ENCODE measurements around the gene CEP44.
"Not testable (repeated sequence)": the region's sequence is repeated elsewhere in the genome, so short reads cannot be mapped to it uniquely, and the experiment has no call there.

Gene CEP44

DNA sequence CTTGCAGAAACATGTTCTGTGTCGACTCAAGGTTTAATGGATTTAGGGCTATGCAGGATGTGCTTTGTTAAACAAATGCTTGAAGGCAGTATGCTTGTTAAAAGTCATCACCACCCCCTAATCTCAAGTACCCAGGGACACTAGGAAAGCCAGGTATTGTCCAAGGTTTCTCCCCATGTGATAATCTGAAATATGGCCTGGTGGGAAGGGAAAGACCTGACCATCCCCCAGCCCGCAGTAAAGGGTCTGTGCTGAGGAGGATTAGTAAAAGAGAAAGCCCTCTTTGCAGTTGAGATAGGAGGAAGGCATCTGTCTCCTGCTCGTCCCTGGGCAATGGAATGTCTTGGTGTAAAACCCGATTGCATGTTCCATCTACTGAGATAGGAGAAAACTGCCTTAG lies 96.5 kb downstream of the CEP44 start:
- H3K27me3 ChIP-seq (ENCODE audit: control insufficient read depth, insufficient read depth, low read length); H3K4me1 ChIP-seq (ENCODE audit: control insufficient read depth, insufficient read depth, low read length): not testable (repeated sequence)

GRCh38 chr4:174380699-174381439 lies 97.2 kb downstream of the CEP44 start:
- Histone ChIP-seq H3K4me1 (ENCODE audit: control insufficient read depth, insufficient read depth, low read length) (no peaks in the 10 kb centered on the region), H3K36me3 (ENCODE audit: control insufficient read depth, insufficient read depth, low read length) (no peaks in the 10 kb centered on the region), H3K27ac (ENCODE audit: low read depth, low read length) (no peak overlapping the region), H3K9ac (ENCODE audit: low read length) (no peak overlapping the region), H3K27me3 (ENCODE audit: control insufficient read depth, insufficient read depth, low read length) (no peaks in the 10 kb centered on the region), H3K4me3 (ENCODE audit: low read length) (no peak overlapping the region)

More for the DNA sequence above, 96.5 kb downstream of the CEP44 start:
- not testable (repeated sequence) for H3K36me3 ChIP-seq (ENCODE audit: control insufficient read depth, insufficient read depth, low read length); H3K9ac ChIP-seq (ENCODE audit: low read length); H3K27ac ChIP-seq (ENCODE audit: low read depth, low read length); H3K4me3 ChIP-seq (ENCODE audit: low read length)

DNA sequence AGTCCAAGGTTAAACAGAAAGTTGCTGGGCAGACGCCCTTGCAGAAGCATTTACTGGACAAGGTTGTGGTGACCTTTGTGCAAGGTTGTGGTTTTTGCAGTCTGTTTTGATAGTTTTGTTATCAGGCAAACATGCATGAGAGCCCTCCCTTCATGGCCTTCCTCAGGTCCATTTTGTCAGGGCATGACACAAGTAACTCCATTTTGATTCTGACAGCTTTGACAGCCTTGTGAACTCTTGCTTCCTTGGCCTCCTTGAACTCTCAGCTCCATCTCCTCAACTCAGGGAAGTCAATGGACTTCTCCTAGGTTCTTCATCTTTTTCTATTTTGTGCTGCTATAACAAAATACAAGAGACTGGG lies 97.7 kb downstream of the CEP44 start:
- H3K4me1 ChIP-seq (ENCODE audit: control insufficient read depth, insufficient read depth, low read length), result no peaks in the 10 kb centered on the region
- no peak overlapping the region for H3K4me3 ChIP-seq (ENCODE audit: low read length)
- H3K36me3 ChIP-seq (ENCODE audit: control insufficient read depth, insufficient read depth, low read length), result no peaks in the 10 kb centered on the region
- no peak overlapping the region for H3K9ac ChIP-seq (ENCODE audit: low read length)
- H3K27ac ChIP-seq (ENCODE audit: low read depth, low read length), result no peak overlapping the region
- no peaks in the 10 kb centered on the region for H3K27me3 ChIP-seq (ENCODE audit: control insufficient read depth, insufficient read depth, low read length)
